ENCODE measurements around the gene UMAD1.

Gene UMAD1

DNA sequence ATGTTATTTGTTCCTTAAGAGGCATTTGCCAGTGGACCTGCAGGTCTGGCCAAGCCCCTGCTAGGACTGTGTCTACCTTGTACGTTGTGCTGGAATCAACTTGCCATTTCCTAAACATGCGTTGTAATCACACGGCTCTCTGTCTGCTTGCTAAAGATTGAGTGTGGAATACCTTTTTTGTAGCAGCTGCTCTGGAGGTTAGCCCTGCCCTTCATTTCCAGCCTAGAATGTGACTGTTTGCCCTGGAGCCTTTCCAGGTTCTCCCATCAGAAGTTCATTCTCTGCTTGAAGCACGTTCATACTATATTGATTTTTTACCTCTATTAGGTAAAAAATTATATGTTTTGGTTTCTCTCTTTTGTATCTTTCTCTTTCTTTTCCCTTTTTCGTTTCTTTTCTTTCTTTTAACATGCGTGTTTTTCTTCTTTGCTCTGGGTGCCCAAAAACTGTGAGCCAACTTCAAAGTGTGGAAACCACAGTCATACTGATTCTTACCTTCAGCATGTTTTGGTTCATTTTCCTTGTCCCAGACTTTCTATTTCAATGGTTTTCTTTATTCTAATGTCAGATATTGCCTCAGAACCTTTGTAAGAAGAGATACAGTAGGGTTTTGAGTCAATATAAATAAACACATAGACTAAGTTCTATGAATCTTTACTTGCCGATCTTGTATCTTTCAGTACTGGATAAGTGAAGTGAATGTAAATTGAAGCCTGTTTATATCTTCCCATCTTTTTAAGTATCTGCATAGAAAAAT, 189.7 kb downstream of the UMAD1 start:
- no peak overlapping the region for H3K4me3 Mint-ChIP-seq
- H3K27me3 Mint-ChIP-seq (ENCODE audit: low read depth): no peaks in the 10 kb centered on the region
- no peaks in the 10 kb centered on the region for H3K4me1 Mint-ChIP-seq
- H3K36me3 Mint-ChIP-seq (ENCODE audit: low read depth): peaks cover 1% of the 10 kb centered on the region
- H3K9me3 Mint-ChIP-seq: no peaks in the 10 kb centered on the region
- H3K27ac Mint-ChIP-seq: no peak overlapping the region
- TF ChIP-seq, protein P1, sequence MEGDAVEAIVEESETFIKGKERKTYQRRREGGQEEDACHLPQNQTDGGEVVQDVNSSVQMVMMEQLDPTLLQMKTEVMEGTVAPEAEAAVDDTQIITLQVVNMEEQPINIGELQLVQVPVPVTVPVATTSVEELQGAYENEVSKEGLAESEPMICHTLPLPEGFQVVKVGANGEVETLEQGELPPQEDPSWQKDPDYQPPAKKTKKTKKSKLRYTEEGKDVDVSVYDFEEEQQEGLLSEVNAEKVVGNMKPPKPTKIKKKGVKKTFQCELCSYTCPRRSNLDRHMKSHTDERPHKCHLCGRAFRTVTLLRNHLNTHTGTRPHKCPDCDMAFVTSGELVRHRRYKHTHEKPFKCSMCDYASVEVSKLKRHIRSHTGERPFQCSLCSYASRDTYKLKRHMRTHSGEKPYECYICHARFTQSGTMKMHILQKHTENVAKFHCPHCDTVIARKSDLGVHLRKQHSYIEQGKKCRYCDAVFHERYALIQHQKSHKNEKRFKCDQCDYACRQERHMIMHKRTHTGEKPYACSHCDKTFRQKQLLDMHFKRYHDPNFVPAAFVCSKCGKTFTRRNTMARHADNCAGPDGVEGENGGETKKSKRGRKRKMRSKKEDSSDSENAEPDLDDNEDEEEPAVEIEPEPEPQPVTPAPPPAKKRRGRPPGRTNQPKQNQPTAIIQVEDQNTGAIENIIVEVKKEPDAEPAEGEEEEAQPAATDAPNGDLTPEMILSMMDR (IDR thresholded peaks at IDR 0.05; ENCODE audit: unreplicated experiment in 3 of 3): no peak

DNA sequence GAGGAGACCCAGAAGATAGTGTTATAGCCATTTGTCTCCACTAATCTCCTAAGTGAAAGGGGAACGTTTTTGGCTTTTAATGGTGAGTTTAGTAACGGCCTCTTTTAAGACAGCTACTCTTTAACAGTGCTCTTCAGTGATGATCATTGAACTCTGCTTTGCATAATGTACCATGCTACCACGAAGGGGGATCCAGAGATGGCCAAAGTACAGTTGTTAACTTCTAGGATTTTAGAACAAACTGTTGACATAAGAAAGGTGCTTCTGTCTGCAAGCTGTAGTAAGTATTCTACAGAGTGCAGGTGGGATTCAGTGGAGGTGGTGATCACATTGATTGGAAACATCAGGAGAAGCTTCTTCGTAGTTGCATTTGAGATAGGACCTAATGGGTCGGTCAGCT, 192.0 kb downstream of the UMAD1 start:
- no peaks in the 10 kb centered on the region for H3K36me3 Mint-ChIP-seq (ENCODE audit: low read depth)
- H3K27ac Mint-ChIP-seq: no peak overlapping the region
- no peak overlapping the region for H3K4me3 Mint-ChIP-seq
- H3K27me3 Mint-ChIP-seq (ENCODE audit: low read depth): no peaks in the 10 kb centered on the region
- H3K4me1 Mint-ChIP-seq: no peaks in the 10 kb centered on the region
- TF ChIP-seq, protein P1 (IDR thresholded peaks at IDR 0.05; ENCODE audit: unreplicated experiment in 3 of 3): no peak
- H3K9me3 Mint-ChIP-seq: no peaks in the 10 kb centered on the region

DNA sequence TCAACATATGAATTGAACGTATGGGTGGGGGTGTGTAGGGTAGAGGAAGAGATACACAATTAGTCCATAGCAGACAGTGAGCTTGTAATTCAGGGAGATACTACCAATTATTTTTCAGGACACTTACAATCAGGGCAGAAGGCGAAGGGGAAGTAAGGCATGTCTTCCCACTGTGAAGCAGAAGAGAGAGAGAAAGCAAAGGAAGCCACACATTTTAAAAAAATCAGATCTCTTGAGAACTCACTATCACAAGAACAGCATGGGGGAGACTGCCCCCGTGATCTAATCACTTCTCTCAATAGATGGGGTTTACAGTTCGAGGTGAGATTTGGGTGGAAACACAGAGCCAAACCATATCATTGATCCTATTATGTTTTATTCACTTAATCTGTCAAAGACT, 194.2 kb downstream of the UMAD1 start:
- TF ChIP-seq, protein P1 (IDR thresholded peaks at IDR 0.05; ENCODE audit: unreplicated experiment in 3 of 3): no peak
- Mint-ChIP-seq H3K27ac (no peak overlapping the region), H3K27me3 (ENCODE audit: low read depth) (no peaks in the 10 kb centered on the region), H3K4me3 (no peak overlapping the region), H3K4me1 (no peaks in the 10 kb centered on the region), H3K36me3 (ENCODE audit: low read depth) (no peaks in the 10 kb centered on the region), H3K9me3 (no peaks in the 10 kb centered on the region)

DNA sequence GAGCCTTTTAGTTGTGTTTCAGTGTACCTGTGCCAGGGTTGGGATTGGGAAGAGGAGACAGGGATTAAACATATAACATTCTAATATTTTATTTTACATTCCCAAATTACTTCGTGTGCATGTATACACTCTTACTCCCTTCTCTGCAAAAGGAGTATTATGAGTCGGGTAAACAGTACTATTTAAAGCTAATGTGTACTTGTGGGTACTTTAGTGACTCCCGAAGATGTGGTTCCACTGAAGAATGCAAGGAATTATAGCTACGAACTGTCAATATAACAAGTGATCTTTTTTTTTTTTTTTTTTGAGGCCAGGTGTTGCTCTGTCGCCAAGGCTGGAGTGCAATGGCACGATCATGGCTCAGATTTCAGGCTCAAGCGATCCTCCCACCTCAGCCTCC, 200.5 kb downstream of the UMAD1 start:
- H3K27ac Mint-ChIP-seq: no peak overlapping the region
- no peaks in the 10 kb centered on the region for H3K9me3 Mint-ChIP-seq
- no peaks in the 10 kb centered on the region for H3K36me3 Mint-ChIP-seq (ENCODE audit: low read depth)
- no peaks in the 10 kb centered on the region for H3K4me1 Mint-ChIP-seq
- no peak overlapping the region for H3K4me3 Mint-ChIP-seq
- no peaks in the 10 kb centered on the region for H3K27me3 Mint-ChIP-seq (ENCODE audit: low read depth)
- TF ChIP-seq, protein P1 (IDR thresholded peaks at IDR 0.05; ENCODE audit: unreplicated experiment in 3 of 3): no peak

DNA sequence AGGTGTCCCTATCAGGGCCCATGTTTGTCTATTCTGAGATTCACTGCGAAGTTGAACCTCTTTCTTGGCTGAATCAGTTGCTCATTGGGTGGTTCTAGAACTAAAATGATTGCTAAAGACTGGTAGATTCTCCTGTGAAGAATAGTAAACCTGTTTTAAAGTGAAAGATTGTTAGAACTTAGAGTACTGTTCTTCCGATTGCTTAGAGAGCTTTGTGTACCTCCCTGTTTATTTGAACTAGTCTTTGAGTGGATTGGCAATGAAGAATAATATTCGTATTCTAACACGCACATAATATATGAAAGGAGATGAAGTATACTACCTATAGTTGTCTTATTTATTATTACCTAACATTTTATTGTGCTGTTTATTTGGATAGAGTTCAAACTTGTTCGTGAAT, 202.7 kb downstream of the UMAD1 start:
- Mint-ChIP-seq H3K9me3 (no peaks in the 10 kb centered on the region), H3K36me3 (ENCODE audit: low read depth) (no peaks in the 10 kb centered on the region), H3K27ac (no peak overlapping the region), H3K4me1 (no peaks in the 10 kb centered on the region), H3K4me3 (no peak overlapping the region), H3K27me3 (ENCODE audit: low read depth) (no peaks in the 10 kb centered on the region)
- TF ChIP-seq, protein P1 (IDR thresholded peaks at IDR 0.05; ENCODE audit: unreplicated experiment in 3 of 3): no peak

DNA sequence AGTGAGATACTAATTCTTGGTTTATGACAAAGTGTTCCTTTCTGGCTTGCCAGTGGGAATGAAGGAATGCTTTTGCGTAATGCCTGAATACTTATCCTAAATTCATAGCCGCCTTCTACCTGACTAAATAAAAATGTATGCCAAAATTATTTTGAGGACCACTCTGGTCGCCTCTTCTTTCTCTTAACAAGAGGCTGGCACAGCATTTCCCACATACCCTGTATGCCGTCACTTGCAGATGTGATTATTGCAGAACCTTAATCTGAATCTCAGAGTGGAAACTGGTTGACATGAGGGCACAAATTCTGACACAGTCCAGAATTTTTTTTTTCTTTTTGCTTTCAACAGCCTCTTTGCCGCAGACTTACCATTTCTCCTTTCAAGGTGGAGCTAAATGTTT, 203.4 kb downstream of the UMAD1 start:
- H3K27ac Mint-ChIP-seq: no peak overlapping the region
- no peaks in the 10 kb centered on the region for H3K36me3 Mint-ChIP-seq (ENCODE audit: low read depth)

More for the DNA sequence above, 203.4 kb downstream of the UMAD1 start:
- TF ChIP-seq, protein P1 (IDR thresholded peaks at IDR 0.05; ENCODE audit: unreplicated experiment in 3 of 3): no peak
- no peaks in the 10 kb centered on the region for H3K9me3 Mint-ChIP-seq
- no peaks in the 10 kb centered on the region for H3K4me1 Mint-ChIP-seq
- H3K4me3 Mint-ChIP-seq: no peak overlapping the region
- no peaks in the 10 kb centered on the region for H3K27me3 Mint-ChIP-seq (ENCODE audit: low read depth)

Data from nephron (organoid).